Measurements from ENCODE around the gene BUD23.
"Not testable (repeated sequence)": the region's sequence is repeated elsewhere in the genome, so short reads cannot be mapped to it uniquely, and the experiment has no call there.

Gene BUD23

DNA sequence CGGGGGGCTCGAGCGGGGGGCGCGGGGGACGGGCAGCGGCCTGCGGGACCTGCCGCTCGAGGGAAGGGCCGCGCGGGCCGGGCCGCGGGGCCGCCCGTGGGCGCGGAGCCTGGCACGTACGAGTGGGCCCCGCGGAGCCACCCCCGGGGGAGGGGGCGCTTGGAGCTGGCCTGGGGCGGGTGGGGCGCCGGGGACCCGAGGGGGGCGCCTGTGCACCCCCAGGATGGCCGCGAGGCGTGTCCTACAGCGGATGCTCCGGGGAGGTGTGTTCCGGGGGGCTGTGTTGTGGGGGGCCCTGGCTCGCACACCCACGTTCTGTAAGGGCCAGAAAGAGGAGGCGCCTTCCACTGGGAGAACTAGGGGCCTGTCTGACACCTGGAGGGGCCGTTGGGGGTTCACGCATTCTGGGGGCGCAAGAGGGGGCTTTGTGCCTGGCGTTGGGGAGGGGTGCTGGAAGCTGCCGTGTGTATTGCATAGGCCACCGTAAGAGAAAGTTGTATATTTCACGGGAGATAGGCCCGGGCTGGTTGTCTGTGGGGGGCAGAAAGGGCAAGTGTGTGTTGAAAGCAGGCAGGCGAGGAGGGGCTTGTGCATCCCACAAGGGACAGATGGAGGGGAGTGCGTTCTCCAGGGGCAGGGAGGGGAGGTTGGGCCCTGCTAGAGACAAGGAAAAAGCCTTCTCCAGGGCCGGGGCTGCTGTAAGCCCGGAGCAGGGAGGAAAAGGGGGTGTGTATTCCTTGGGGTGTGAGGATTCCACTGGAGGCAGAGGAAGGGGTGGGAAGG, 15.1 kb upstream of the BUD23 start:
- no peak for DNase-seq

DNA sequence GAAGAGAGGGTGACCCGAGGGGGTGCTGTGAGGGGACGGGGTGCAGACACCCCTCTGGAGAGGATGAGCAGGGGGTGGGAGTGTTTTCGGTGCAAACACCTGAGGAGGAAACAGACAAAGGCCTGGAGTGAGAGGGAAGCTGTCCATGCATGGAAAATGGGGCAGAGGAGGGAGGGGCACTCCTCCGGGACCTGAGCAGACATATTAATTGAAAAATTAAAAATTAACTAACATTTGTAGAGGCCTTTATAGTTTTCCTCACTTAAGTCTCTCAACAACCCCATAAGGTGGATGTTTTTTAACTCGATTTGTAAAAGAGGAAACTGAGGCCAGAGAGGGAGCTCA, 14.5 kb upstream of the BUD23 start:
- no peak for DNase-seq

DNA sequence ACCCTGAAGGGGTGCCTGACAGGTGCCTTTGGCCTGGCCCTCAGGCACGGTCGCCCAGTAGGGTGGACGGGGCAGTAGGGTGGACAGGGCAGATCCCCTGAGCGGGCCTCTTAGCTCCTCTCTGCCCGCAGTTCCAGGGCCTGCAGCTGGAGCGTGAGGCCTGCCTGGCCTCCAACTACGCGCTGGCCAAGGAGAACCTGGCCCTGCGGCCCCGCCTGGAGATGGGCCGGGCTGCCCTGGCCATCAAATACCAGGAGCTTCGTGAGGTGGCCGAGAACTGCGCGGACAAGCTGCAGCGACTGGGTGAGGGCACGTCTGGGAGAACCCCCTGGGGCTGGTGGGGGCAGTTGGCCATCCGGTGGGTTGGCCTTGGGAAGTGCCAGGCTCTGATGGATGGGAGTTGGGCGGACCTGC, 14.1 kb upstream of the BUD23 start:
- no peak for DNase-seq

DNA sequence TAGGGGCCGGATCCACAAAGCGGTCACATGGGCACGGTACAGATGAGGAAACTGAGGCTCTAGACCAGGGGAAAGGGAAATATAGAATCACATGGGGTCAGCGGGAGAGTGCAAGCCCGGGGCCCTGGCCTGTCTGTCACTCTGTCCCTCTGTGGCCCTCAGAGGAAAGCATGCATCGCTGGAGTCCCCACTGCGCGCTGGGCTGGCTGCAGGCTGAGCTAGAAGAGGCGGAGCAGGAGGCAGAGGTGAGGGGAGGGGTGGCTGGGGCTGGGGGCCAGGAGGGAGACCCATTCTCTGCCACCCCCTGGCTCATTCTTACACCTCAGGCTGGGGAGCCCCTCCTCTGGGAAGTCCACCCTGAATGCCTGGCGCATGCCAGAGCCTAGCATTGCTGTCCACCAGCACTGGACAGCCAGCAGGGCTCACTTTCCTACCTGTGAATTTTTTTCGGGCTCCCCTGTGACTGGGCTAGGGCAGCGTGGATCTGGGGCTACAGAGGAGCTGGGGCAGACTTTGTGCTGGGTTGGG, 13.5 kb upstream of the BUD23 start:
- no peak for DNase-seq

GRCh38 chr7:73671322-73671661, 12.1 kb upstream of the BUD23 start:
- DNase-seq: no peak

DNA sequence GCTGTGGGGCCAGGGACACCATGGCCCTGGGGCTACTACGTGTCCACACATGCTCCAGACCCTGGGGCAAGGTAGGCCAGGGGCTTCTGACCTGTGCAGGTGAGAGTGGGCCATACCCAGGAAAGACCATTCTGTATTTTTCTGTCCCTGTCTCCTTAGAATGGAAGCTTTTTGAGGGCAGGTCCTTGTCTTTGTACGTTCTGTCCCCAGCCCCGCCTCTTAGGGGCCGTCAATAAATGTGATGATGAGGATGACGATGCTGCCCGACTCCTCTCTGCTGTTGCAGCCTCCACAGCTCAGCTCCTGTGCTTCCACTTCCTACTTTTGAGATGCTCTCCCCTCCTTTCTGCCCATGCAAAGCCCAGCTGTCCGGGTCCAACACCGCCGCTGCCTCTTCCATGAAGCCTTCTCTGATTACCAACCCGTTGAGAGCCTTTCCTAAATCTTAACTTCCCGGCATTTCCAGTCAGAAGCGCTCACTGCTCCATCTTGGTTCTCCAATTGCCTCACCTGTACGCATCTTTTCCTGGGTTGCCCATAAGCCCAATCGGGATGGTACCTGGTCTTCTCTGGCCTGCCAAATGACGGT, 11.4 kb upstream of the BUD23 start:
- no peak for DNase-seq

DNA sequence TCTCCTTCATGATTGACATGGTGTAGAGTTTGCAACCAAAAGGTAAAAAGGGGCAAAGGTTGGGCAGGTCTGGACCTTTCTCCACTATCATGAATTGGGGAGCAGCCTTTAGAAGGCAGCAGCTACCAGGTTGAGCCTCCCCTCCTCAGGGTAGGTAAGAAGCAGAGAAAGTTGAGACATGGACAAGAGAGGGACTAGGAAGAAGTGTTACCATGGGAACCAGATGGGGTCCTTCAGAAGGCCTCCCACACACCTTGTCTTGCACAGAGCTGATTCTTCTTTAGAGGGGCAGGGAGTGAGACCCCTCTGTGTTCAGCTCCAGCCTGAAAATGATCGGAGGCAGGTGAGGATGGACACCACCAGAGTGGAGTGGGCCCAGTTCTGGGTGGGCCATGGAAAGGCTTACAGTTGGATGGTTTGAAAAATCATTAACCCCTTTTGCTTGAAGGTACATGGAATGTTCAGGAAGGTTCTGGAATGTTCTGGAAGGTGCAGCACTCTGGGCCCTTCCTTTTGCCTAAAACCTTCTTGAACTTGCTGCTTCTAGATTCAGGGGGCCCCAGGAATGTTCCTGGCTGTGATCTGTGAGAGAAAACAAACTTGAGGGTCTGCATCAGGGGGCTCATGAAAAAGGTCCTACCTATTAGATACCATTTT, 8.8 kb upstream of the BUD23 start:
- no peak for DNase-seq

GRCh38 chr7:73676062-73676461, 7.3 kb upstream of the BUD23 start:
- DNase-seq: not testable (repeated sequence)

GRCh38 chr7:73678862-73679261, 4.5 kb upstream of the BUD23 start:
- no peak for DNase-seq

DNA sequence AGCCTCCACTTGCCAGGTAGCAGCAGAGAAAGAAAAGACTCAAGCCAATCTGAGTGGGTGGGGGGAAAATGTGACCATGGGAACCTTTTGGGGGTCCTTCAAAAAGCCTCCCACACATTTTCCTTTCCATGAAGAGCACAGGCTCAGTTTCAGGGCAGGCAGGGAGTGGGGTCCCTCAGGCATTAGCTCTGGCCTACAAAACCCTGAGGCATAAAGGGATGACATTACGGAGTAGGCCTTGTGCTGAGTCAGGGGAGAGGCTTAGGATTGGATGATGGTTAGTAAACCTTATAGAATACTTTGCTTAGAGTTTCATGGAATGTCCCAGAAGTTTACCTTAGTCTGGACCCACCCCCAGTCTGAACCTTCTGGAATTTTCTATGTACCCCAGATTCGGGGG, 3.7 kb upstream of the BUD23 start:
- no peak for DNase-seq

DNA sequence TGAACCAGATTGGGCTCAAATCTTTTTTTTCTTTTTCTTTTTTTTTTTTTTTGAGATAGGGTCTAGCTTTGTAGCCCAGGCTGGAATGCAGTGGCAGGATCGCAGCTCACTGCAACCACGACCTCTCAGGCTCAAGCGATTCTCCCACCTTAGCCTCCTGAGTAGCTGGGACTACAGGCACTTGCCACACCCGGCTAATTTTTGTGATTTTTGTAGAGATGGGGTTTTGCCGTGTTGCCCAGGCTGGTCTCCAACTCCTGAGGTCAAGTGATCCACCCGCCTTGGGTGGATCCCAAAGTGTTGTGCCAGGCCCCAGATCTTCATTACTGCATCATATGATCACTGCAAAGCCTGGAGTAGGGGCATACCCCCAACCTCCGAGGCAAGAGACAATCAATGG, 2.9 kb upstream of the BUD23 start:
- DNase-seq: no peak

GRCh38 chr7:73681031-73681430, 2.4 kb upstream of the BUD23 start:
- DNase-seq: no peak

DNA sequence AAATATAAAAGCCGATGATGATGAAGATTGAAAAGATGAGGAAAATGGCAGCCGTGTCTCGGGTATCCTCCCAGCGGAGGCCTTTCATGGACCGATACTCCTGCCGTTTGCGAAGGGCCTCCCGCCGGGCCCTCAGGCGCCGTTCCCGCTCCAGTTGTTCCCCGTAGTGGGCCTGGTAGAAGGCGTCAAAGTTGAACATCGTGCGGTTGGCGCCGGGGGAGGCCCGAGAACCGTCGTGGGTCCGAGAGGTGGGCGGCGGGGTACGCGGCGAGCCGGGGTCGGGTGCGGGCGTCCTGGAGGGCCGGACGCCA, 697 bp upstream of the BUD23 start:
- no peak for DNase-seq

DNA sequence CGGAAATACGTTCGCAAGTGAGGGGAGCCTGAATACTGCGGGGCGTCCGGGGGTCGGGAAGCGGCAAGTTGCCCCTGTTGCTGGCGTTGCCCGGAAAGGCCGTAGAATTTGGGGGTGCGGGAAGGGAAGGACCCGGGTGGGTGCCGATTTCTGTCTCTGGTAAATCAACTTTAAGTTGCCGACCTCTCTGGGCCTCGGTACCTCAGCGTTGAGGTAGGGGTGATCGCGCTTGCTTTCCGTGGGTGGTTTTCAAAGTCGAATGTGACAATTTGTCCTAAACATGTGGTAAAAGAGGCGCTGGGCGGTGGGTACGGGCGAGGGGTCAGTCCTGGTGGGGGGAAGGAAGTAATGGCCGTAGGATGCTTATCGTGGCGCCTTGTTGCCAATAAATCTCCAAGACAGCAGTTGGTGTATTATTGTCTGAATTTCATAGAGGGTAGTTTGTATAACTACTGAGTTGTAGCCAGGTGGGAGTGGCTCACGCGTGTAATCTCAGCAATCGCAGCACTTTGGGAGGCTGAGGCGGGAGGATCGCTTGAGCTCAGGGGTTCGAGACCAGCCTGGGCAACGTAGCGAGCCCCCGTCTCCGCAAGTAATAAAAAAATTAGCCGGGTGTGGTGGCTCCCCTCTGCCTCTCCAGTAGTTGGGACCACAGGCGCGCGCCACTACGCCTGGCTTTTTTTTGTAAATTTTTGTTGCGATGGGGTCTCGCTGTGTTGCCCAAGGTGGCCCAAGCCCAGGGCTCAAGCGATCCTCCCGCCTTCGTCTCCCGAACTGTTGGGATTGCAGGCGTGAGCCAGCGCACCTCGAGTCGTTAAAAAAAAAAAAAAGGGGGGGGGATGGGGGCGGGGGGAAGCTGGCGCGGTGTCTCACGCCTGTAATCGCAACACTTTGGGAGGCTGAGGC, 644 bp downstream of the BUD23 start:
- no peak for DNase-seq

- DNase-seq: no peak
These were observed 1.9 kb downstream of the BUD23 start for GRCh38 chr7:73685311-73685710.

DNA sequence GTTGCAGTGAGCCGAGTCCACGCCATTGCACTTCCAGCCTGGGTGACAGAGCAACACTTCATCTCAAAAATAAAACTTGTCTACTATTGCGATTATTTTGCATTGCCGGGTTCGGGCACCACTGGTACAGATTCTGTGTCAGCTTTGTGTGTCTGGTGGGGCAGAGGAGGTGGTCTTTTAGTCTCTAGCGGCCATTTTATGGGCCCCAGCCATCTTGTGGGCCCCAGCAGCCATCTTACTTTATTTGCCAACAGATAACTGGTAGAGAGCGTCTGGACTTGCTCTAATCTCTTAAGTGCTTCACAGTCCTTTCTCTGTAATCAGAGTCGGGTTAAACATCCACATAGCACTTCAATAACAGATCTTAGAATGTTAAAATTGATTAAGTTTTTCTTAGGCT, 4.9 kb downstream of the BUD23 start:
- no peak for DNase-seq

- DNase-seq: no peak
These were observed 7.2 kb downstream of the BUD23 start for GRCh38 chr7:73690646-73691045.

- DNase-seq: no peak
These were observed 13.0 kb downstream of the BUD23 start for GRCh38 chr7:73696372-73696771.

GRCh38 chr7:73698410-73698809, 15.0 kb downstream of the BUD23 start:
- no peak for DNase-seq

GRCh38 chr7:73699370-73700068, 16.1 kb downstream of the BUD23 start:
- DNase-seq: no peak

DNA sequence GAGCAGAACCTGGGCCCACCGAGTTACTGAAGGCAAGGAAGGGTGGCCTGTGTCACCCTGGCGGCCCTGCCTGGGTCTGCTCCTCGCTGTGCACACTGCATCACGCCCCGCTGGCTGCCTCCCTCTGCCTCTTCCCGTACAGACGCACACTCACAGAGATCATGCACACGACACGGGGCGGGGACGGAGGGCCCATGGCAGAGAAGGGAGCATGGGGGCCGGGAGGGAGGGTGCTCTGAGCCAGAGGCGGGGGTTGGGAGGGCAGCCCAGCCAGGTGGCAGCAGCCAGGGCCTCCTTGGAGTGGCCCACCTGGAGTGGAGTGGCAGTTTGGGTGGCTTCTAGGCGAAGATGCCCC, 16.6 kb downstream of the BUD23 start:
- no peak for DNase-seq

DNA sequence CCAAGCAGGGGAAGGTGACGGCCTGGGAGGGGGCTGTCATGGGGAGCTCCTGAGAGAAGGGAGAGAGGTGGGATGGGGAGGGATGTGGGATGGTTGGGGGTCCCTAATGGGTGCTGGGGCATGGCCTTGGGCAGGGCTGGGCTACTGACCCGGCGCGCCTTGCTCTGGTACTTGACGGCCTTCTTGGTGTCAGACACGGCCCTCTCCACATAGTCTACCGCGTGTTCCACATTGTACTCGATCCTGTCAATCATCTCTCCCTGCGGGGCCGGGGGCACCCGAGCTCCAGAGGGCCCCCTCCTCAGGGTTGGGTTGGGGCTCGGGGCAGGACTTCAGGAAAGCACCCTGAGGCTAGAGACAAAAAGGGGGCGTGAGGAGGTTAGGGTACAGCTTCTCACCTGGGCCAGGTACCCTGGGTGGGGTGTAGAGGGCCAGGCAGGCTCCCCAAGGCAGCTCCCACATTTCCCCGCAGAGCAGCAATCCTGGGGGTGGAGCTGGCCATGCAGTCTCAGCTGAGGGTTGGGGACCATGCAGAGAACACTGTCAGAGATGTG, 17.3 kb downstream of the BUD23 start:
- DNase-seq: no peak
